KOPT-K1 (cell line): ENCODE results near the gene TSPAN17.
"Not testable (repeated sequence)": the region's sequence is repeated elsewhere in the genome, so short reads cannot be mapped to it uniquely, and the experiment has no call there.

ENCODE experiments used
- H3K27ac ChIP-seq: fragments of 200-600 bp; sonication (generic); 2 replicates; pipeline ENCODE4 v1.5.1; 2016; ENCODE audit warnings: antibody characterized with exemption, mild to moderate bottlenecking, low read depth, low read length; ENCODE audit not compliant: poor library complexity, severe bottlenecking
- H3K36me3 ChIP-seq: fragments of 200-600 bp; sonication (generic); 2 replicates; pipeline ENCODE4 v1.5.1; 2017; ENCODE audit warnings: antibody characterized with exemption, mild to moderate bottlenecking, low read length, moderate library complexity; ENCODE audit not compliant: insufficient read depth
- H3K9me3 ChIP-seq: fragments of 200-600 bp; sonication (generic); 2 replicates; pipeline ENCODE4 v1.5.1; 2017; ENCODE audit warnings: antibody characterized with exemption, low read length, mild to moderate bottlenecking; ENCODE audit not compliant: insufficient read depth, poor library complexity, severe bottlenecking

TSPAN17 gene

DNA sequence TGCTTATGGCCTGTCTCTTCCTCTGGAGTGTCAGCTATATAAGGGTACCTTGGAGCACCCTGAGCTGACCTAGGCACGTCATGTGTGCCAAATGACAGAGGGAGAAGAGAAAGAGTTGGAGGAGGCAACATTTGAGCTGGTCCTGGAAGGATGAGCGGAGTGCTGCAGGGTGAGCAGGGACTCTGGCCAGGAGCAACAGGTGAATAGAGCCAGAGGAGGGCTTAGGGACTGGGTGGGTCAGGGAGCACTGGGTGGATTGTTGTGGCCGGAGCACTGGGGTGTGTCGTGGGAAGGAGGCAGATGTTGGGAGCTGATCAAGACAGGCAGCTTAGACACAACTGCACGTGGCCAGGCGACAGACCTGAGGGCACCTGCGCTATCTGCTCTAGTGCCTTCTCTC lies 43.6 kb downstream of the TSPAN17 start:
- Histone ChIP-seq H3K36me3 (no peaks in the 10 kb centered on the region), H3K9me3 (peaks cover 30% of the 10 kb centered on the region), H3K27ac (no peak overlapping the region)

DNA sequence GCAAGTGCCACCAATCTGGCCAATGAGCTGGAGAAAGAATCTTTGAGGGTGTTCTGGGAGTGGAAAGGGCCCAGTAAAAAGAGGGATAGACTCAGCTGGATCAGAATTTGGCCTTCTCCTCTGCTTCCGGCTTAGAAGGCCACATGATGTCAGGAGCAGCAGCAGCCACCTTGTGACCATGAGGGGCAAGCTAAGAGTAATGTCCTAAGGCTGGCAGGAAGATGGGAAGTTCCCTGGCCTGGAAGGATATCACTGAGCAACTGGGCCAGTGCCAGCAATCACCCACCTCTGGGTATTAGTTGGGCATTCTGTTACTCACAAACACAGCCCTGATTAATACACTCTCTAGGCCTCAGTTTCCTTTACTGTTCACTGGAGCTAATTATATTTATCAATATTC lies 44.2 kb downstream of the TSPAN17 start:
- Histone ChIP-seq H3K9me3 (peaks cover 30% of the 10 kb centered on the region), H3K27ac (no peak overlapping the region), H3K36me3 (no peaks in the 10 kb centered on the region)

DNA sequence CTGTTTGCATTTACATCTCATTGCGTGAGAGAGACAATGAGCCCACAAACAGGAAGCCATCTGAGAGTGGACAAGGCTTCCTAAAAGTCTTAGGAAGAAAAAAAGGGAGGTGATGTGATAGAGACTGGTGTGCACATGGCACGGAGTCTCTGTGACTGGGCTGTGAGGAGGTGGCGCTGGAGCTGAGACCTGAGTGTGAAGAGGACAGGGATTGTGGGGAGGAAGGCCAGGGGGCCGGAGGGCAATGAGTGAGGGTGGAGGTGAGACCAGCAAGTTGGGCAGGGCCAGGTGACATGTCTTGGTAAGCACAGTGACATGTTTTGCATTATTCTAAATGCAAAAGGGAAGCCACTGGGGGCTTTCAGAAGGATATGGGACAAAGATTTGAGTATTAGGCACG lies 45.0 kb downstream of the TSPAN17 start:
- H3K27ac ChIP-seq, result no peak overlapping the region
- no peaks in the 10 kb centered on the region for H3K36me3 ChIP-seq
- H3K9me3 ChIP-seq, result peaks cover 27% of the 10 kb centered on the region

DNA sequence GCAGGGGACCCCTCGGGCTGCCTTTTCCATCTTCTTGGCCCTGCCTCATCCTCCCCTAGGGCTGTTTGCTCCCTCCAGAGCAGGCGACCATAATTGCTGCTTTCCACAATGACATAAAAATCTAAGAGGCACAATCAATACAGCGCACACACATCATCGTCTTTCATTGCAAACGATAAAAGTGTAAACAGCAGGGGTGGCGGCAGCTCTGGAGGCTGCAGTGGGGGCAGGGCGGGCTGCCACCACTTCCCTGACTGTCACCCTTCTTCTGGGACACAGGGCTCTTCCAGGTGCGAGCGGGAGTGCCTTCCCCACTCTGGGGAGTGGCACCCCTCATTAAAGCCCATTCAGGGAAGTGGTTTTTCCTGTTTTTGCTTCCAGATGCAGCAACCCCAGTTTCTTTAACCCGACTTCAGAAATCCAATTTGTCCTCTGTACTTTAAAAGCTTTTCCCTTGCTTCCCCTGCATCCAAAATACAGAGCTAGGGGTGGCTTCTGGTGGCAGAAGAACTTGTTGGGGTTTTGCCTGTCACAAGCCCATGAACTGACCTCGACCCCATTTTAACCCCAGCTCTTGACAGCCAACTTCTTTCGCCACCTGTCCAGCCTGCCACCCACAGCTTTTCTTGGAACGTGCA lies 45.7 kb downstream of the TSPAN17 start:
- Histone ChIP-seq H3K27ac (no peak overlapping the region), H3K36me3 (no peaks in the 10 kb centered on the region), H3K9me3 (peaks cover 21% of the 10 kb centered on the region)

DNA sequence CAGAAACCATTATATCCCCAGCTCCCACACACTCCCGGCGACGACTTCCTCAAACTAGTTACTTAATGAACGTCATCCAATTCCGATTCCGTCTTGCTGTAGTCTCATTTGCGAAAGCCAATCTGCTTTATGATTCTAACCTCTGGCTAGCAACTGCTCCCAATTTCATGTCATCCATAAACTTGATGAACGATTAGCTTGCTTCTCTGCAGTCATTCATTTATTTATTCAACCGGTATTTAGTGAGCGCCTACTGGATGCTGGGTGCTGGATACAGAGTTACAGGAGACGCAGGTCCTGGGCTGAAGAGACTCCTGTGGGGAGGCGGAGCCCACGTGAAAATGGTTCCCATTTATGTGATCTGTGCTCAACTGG lies 46.2 kb downstream of the TSPAN17 start:
- H3K27ac ChIP-seq, result no peak overlapping the region
- H3K36me3 ChIP-seq, result no peaks in the 10 kb centered on the region
- peaks cover 16% of the 10 kb centered on the region for H3K9me3 ChIP-seq

DNA sequence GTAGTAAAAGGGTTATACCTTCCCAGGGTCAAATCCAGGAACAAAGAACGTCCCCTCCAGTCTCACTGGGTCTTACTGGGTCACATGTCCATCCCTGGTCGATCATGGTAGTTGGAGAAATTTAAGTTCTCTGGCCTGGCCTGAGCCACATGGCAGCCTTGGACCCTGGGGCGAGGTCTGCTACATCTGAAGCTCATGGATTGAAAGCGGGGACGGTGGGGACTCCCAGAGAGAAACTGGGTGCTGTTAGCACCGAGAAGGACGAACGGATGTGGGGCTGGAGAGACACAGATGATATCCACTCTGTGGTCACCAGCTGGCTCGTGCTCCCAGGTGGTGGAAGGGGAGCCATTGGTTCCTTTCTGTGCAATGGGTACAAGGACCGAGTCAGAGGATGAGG lies 46.9 kb downstream of the TSPAN17 start:
- Histone ChIP-seq H3K9me3 (peaks cover 13% of the 10 kb centered on the region), H3K27ac (no peak overlapping the region), H3K36me3 (no peaks in the 10 kb centered on the region)

DNA sequence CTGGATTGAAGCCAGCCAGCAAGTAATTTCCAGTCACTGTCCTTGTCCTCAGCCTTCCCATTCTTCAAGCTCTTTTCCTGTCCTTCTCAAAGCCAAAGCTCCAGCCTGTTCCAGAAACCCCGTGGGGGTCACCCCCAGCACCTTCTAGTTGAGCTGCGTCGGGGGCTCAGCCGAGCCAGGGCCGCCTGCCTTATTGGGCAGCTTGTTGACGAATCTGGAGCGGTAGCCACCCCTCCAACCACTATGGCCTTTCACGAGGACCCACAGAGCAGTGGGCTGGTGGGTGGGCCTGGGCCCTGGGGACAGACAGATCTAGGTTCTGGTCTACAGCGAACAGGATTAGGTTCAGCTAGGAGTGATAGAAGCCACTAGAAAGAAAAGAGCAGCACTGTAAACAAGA lies 47.3 kb downstream of the TSPAN17 start:
- Histone ChIP-seq H3K36me3 (no peaks in the 10 kb centered on the region), H3K9me3 (peaks cover 8% of the 10 kb centered on the region), H3K27ac (no peak overlapping the region)

DNA sequence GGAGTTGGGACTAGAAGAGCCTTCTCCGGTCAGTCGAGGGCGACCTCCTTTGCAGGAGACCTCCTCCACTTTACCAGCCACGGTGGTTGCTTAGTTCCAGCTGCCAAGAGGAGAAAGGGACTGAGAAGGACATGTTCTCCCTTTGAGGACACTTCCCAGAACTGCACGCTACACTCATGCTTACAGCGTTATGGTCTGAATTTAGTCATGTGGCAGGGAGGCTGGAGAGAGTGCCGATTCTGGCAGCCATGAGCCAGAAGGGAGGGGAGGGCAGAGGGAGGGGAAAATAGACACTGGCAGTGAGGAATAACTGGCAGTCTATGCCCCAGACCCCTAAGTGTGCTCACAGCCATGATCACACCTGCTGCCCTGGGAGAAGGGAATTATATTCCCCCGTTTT lies 47.8 kb downstream of the TSPAN17 start:
- no peak overlapping the region for H3K27ac ChIP-seq
- H3K36me3 ChIP-seq, result no peaks in the 10 kb centered on the region
- H3K9me3 ChIP-seq, result peaks cover 4% of the 10 kb centered on the region

DNA sequence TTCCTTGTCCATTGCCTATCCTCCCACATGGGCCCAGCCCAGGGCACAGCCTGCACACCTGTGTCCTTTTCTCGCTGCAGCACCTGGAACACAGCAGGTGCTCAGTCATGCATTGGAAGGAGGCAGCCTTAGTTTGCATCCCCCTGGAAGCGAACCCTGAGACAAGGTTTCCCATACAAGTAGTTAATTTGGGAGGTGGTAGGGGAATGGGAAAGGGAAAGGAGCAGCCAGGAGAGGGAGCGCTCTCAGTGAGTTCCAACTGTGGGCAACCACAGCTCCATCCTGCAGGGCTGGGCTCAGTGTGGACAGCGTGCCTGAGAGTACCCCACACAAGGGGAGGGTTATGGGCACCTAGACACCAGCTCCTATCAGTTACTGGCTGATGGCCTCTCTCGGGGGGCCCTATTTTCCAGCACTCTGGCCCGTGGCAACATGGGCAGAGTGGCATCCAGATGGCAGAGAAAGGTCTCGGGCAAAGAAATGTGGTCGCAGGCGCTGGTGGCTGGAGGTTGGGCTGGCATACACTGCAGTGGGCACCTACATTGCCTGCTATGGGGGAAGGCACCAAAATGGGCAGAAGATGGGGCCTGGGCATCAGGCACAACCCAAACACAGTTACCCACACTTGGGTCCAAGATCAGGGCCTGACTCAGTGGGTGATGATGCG lies 50.1 kb downstream of the TSPAN17 start:
- Histone ChIP-seq H3K36me3 (no peaks in the 10 kb centered on the region), H3K27ac (no peak overlapping the region), H3K9me3 (no peaks in the 10 kb centered on the region)

DNA sequence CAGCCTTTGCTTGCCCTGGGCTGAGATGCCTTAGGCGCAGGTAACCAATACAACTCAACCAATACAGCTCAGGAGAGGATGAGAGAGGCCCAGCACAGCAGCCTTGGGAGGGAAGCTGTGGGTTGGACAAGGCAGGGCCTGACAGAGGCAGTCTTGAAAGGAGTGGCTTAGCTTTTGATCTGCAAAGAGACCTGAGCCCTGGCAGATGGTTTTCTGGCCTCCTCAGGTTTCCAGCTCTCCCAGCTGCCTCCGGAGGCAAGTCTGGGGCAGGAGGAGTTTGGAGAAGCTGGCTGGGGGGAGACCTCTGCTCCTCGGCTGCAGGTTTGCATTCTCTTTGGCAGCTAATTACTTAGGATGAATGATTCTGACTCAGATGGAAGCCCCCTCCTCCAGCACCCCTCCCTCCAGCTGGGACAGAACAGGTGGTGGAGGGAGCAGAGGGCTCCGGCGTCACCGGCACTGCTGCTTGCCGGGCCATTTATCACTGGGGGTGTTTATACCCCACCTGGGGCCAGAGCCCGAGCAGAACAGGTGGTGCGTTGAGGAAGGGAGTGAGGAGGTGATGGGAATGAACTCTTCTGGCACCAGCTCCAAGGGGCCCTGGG lies 50.8 kb downstream of the TSPAN17 start:
- Histone ChIP-seq H3K9me3 (no peaks in the 10 kb centered on the region), H3K36me3 (no peaks in the 10 kb centered on the region), H3K27ac (no peak overlapping the region)

DNA sequence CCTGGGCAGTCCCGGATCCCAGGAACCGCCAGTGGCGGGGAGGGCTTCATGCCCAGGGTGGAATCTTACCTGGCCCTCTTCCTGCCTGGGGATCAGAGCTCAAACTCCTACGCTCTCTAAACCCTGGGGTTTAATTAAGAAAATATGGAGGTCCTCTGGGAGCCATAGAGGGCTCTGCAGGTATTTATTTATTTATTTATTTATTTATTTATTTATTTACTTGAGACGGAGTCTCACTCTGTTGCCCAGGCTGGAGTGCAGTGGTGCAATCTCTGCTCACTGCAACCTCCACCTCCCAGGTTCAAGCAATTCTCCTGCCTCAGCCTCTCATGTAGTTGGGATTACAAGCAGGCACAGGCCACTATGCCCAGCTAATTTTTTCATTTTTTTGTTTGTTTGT lies 52.2 kb downstream of the TSPAN17 start:
- not testable (repeated sequence) for H3K27ac ChIP-seq, H3K9me3 ChIP-seq

DNA sequence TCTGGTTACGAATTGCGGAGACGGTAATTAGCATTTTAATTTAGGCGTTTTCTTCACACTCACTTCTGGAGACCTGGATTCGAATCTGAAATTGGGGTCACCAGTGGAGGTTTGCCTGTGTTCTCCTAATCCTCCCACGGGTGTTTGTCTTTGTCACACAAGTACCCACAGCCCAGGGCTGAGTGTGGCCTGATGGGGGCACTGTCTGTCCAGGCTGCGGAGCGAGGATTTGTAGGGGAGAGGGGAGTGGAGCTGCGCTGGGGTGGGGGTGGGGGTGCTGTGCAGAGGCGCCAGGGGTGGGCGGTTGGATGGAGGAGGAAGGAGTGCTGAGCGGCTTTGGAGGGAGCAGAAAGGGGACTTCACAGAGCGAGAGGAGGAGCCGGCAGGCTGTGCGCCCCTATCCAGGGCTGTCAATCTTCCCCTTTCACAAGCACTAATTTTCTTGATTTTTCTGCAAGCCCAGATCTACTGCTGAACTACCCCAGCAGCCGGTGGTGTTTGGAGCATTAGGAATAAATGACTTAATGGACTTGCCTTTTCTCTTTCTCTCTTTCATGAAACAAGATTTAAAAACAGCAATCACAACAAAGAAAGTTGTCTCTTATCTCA lies 53.1 kb downstream of the TSPAN17 start:
- Histone ChIP-seq H3K36me3 (no peaks in the 10 kb centered on the region), H3K9me3 (no peaks in the 10 kb centered on the region), H3K27ac (no peak overlapping the region)

More for the DNA sequence above, 52.2 kb downstream of the TSPAN17 start:
- H3K36me3 ChIP-seq, result not testable (repeated sequence)

DNA sequence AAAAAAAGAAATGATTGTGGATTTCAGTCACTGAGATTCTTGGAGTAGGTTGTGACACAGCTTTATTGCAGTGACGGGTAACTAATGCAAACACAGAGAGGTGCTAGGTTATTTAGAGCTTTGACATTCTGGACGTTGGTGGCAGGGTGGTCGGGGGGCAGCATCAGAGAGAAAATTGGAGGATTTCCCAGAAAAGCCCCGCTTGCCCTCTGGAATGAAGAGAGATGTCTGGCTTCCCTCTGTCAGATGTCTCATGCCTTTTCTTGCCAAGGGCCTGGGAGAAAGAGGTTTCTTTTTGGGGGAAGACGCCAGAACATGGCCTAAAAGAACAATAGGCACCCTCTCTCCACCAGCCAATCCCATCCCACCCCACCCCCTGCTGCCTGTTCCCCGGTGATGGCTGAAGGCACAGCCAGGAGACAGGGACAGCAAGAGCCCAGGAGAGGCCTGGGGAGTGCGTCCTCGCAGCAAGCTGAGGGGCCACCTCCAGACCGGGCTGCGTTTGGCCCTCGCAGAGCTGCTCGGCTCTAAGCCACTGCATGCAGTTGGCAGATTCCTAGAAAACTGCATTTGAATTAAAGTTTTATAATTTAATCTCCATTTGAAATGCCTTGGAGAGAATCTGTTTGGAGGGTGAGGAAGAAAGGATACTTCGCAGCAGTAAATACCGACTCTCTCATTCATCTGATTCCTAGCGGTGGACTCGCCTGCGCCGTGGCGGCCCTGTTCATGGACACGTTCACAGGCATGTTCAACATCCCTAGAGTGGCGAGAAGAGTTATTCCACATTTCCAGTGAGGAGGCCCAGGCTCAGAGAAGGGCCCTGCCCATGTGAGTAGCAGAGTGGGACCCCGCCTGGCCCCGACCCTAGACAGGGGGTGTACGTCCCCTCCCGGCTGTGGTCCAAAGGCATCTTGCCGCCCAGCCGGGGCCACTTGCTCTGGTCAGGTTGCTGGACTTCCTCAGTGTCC lies 55.7 kb downstream of the TSPAN17 start:
- no peak overlapping the region for H3K27ac ChIP-seq

DNA sequence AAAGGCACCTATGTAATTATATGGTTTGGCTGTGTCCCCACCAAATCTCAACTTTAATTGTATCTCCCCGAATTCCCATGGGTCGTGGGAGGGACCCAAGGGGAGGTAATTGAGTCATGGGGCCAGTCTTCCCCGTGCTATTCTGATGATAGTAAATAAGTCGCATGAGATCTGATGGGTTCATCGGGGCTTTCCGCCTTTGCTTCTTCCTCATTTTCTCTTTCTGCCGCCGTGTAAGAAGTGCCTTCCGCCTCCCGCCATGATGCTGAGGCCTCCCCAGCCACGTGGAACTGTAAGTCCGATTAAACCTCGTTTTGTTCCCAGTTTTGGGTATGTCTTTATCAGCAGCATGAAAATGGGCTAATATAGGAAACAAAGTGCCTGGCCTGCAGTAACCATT lies 56.6 kb downstream of the TSPAN17 start:
- Histone ChIP-seq H3K9me3 (no peaks in the 10 kb centered on the region), H3K27ac (no peak overlapping the region)

More for the DNA sequence above, 55.7 kb downstream of the TSPAN17 start:
- H3K9me3 ChIP-seq, result no peaks in the 10 kb centered on the region
- no peaks in the 10 kb centered on the region for H3K36me3 ChIP-seq

DNA sequence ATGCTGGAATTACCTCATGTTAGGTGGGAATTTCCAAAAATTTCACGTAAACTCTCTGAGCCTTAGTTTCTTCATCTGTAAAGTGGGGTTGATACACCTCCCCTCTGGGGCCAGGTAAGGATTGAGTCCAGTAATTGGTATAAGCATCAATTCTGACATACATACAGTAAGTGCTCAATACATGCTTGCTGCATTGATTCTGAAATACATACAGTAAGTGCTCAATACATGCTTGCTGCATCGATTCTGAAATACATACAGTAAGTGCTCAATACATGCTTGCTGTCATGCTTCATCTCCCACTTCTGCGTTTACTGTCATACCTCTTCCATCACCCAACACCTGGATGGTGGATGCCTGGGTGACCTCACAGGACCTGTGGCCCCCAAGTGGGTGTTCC lies 57.1 kb downstream of the TSPAN17 start:
- Histone ChIP-seq H3K9me3 (no peaks in the 10 kb centered on the region), H3K27ac (no peak overlapping the region), H3K36me3 (no peaks in the 10 kb centered on the region)

More for the DNA sequence above, 56.6 kb downstream of the TSPAN17 start:
- H3K36me3 ChIP-seq, result no peaks in the 10 kb centered on the region
